Left lung (tissue), 10 donors: ENCODE results near the gene ZNF610. TPM values are rescaled to one million over a fixed set of nuclear protein-coding genes. Genes with fewer than 3 reads are reported as not detected.
A peak's percentile ranks its signal among the peaks of the same experiment; 100 is the strongest.

Source experiments
- ATAC-seq: fragments of 200-7000 bp; cut with Tn5 transposase; one replicate; pipeline ENCODE4 v1.9.1; 2020; ENCODE audit warnings: moderate library complexity
- DNase-seq, 4 donors: peaks; one replicate each; pipeline ENCODE4 v3.0.0-alpha.2; 2013 to 2020
- H3K27ac ChIP-seq, 2 donors: fragments of 200-600 bp; sonication (generic) in 1 of 2; one replicate each; pipeline versions ENCODE4 v1.5.0 to v1.8.0; 2020 to 2021
- H3K27me3 ChIP-seq, 2 donors: fragments of 200-600 bp; sonication (generic) in 1 of 2; one replicate each; pipeline versions ENCODE4 v1.5.0 to v1.8.0; 2020 to 2021
- H3K36me3 ChIP-seq, 2 donors: fragments of 200-600 bp; sonication (generic) in 1 of 2; one replicate each; pipeline versions ENCODE4 v1.5.0 to v1.8.0; 2020 to 2021
- H3K4me1 ChIP-seq, 2 donors: fragments of 200-600 bp; one replicate each; pipeline ENCODE4 v1.8.0; 2021
- H3K4me3 ChIP-seq, 2 donors: fragments of 200-600 bp; sonication (generic) in 1 of 2; one replicate each; pipeline versions ENCODE4 v1.5.0 to v1.8.0; 2020 to 2021; ENCODE audit warnings: mild to moderate bottlenecking in 1 of 2
- H3K9me3 ChIP-seq, 2 donors: fragments of 200-600 bp; sonication (generic) in 1 of 2; one replicate each; pipeline versions ENCODE4 v1.5.0 to v1.8.0; 2020 to 2021
- intact Hi-C, 2 donors: fragments of 100-400 bp; cut with DNase I; formaldehyde crosslinking; loops; one replicate each; pipeline versions ENCODE4 v1.11.2 to v1.14.2; 2022
- polyA plus RNA-seq, 6 donors: library from polyadenylated mRNA; unstranded; fragments of 120-200 nt; gene quantifications; one replicate each; pipeline ENCODE4 v1.2.1, GENCODE V29; 2013; ENCODE audit not compliant: insufficient read length in 6 of 6
- total RNA-seq, 2 donors: library from RNA; stranded (reverse); fragmentation: NEBNext Ultra II Directional; extraction: Animal tissue kit (Norgen Biotek cat#: 25700); gene quantifications; one replicate each; pipeline ENCODE4 v1.2.1, GENCODE V29; 2021
- TF ChIP-seq, protein P1 (sequence below), 2 donors: fragments of 200-600 bp; sonication (generic) in 1 of 2; IDR thresholded peaks; one replicate each; pipeline versions ENCODE4 v1.5.0 to v1.8.0; 2021; ENCODE audit warnings: antibody characterized with exemption in 2 of 2
- donor health status: DM: no; HTN: yes; CAD: no.
- donor health status: DM: no; HTN: no; CAD: no.

Gene ZNF610
- total and polyA plus RNA-seq, 8 donors: 2.1 to 13.9 (median 11.4) TPM

DNA sequence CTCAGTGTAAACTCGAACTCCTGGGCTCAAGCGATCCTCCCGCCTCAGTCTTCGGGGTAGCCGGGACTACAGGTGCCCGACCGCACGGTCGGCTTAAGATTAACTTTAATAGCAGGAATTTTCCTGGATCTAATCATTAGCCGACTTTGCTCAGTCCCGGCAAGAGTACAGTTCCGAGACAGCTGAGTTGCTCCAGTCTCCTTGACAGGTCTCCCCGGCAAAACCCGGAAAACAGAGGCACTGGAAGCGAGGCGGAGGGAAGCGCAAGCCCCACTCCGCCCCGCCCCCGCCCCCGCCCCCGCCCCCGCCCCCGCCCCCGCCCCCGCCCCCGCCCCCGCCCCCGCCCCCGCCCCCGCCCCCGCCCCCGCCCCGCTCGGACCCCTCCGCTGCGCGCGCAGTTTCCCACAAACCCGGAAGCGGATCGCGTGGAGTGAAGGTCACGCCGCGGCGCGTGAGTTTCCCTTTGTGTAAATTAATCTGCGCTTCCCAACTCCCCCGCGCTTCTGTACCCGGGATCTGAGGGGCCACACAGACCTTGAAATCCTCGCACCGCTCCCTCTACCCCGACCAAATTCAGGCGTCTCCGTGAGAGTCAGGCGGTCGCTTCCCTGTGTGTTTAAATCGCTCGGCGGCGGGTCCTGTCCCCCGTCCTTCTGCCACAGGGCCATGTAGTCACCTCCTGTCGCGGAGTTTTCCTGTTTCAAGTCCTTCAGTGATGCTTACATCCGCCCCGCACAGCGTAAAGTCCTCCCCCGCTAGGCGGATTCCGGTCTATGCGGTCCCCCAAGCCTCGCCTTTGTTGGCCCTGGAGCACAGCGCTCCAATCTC, 39.1 kb upstream of the ZNF610 start, which contains the start of gene ZNF480:
TSS of gene ZNF480 (plus strand) at position 397 of the 828 bp plus-strand sequence. CDS start 3,244 bp downstream, outside the sequence.
- peak; percentile 92 for ATAC-seq
- TF ChIP-seq, protein P1, sequence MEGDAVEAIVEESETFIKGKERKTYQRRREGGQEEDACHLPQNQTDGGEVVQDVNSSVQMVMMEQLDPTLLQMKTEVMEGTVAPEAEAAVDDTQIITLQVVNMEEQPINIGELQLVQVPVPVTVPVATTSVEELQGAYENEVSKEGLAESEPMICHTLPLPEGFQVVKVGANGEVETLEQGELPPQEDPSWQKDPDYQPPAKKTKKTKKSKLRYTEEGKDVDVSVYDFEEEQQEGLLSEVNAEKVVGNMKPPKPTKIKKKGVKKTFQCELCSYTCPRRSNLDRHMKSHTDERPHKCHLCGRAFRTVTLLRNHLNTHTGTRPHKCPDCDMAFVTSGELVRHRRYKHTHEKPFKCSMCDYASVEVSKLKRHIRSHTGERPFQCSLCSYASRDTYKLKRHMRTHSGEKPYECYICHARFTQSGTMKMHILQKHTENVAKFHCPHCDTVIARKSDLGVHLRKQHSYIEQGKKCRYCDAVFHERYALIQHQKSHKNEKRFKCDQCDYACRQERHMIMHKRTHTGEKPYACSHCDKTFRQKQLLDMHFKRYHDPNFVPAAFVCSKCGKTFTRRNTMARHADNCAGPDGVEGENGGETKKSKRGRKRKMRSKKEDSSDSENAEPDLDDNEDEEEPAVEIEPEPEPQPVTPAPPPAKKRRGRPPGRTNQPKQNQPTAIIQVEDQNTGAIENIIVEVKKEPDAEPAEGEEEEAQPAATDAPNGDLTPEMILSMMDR (IDR thresholded peaks at IDR 0.05): no peak
- Histone ChIP-seq H3K27ac (peak within 1 kb of the TSS; percentile 82 to 88), H3K4me1 (peaks cover 3 to 17% of the 10 kb centered on the region in 2 donors), H3K36me3 (peaks cover 0 to 28% of the 10 kb centered on the region in 2 donors), H3K27me3 (no peaks in the 10 kb centered on the region), H3K4me3 (peak within 1 kb of the TSS; percentile 62 to 77), H3K9me3 (peaks cover 0 to 38% of the 10 kb centered on the region in 2 donors)
- intact Hi-C loops: no loop called here
- peak; percentile 71 to 94 (median 86) for DNase-seq

DNA sequence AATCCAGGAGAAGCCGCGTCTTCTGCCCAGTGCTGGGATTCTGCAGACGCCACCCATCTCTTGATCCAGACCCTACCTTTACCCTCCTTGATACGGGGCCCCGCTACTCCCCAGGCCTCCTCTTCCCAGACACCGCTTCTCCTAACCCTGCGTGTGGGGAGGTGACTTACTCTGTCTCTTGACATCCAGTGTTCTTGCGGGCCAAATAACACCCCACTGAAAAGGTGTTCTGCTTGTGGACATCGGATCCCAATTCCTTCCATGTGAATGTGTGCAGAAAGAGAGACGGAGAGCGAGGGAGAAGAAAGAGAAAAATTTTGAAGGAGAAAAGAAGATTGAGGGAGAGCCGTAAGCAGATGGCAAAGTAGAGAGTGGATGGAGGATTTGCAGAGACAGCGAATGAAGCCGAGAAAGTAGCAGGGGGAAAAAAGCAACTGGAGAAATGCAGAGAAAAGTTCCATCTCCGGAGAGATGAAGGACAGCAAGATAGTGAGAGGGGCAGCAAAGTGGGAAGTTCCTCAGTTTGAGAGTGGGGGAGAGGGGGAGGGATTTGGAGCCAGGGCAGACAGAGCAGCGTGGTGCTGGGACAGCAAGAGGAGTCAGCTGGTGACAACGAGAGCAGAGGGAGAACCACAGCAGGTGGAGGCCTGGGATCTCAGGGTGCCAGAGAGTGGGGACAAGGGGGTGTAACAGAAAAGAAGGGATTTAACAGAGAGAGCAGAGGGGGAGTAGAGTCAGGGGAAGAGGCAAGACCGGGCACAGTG, 38.3 kb upstream of the ZNF610 start:
- Histone ChIP-seq H3K36me3 (peaks cover 0 to 36% of the 10 kb centered on the region in 2 donors), H3K9me3 (peaks cover 0 to 39% of the 10 kb centered on the region in 2 donors), H3K27me3 (no peaks in the 10 kb centered on the region), H3K4me3 (peak overlapping the region; percentile 62 to 77), H3K27ac (peak overlapping the region; percentile 82 to 88), H3K4me1 (peaks cover 3 to 17% of the 10 kb centered on the region in 2 donors)
- TF ChIP-seq, protein P1 (IDR thresholded peaks at IDR 0.05): no peak
- ATAC-seq (peak; percentile 2), DNase-seq (peak in 1 of 4 donors; percentile 3)
- intact Hi-C loops: no loop called here

DNA sequence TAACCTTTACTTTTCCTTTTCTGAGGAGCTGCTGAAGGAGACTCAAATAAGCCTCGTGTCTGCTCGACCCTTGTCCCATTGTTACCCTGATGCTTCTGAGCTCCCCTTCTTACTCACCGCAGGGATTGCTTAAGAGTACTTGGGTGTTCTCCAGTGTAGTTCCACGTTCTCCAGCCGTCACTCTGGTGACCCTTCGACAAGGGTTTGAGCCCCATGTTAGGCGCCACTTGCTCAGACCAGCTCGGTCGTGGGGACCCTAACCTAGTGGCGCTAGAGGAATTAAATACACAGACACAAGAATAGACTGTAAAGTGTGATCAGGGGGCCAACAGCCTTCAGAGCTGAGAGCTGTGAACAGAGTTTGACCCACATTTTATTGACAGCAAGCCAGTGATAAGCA, 28.8 kb upstream of the ZNF610 start:
- no peak for ATAC-seq
- intact Hi-C loops: no loop called here
- H3K27me3 ChIP-seq: no peaks in the 10 kb centered on the region
- H3K9me3 ChIP-seq: peaks cover 5 to 99% of the 10 kb centered on the region in 2 donors
- peaks cover 0 to 99% of the 10 kb centered on the region in 2 donors for H3K36me3 ChIP-seq
- no peaks in the 10 kb centered on the region for H3K4me1 ChIP-seq
- H3K27ac ChIP-seq: no peak overlapping the region
- TF ChIP-seq, protein P1 (IDR thresholded peaks at IDR 0.05): no peak
- no peak overlapping the region for H3K4me3 ChIP-seq
- DNase-seq: no peak

DNA sequence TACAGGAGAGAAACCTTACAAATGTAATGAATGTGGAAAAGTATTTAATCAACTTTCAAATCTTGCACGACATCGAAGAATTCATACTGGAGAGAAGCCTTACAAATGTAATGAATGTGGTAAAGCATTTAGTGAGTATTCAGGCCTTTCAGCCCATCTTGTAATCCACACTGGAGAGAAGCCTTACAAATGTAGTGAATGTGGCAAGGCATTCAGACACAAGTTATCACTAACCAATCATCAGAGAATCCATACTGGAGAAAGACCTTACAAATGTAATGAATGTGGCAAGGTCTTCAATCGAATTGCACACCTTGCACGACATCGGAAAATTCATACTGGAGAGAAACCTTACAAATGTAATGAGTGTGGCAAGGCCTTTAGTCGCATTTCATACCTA, 13.6 kb upstream of the ZNF610 start:
- no peak for DNase-seq
- no peak overlapping the region for H3K4me3 ChIP-seq
- peaks cover 38 to 100% of the 10 kb centered on the region in 2 donors for H3K9me3 ChIP-seq
- H3K27ac ChIP-seq: no peak overlapping the region
- no peaks in the 10 kb centered on the region for H3K4me1 ChIP-seq
- no peak for ATAC-seq
- TF ChIP-seq, protein P1 (IDR thresholded peaks at IDR 0.05): no peak
- peaks cover 10 to 60% of the 10 kb centered on the region in 2 donors for H3K36me3 ChIP-seq
- intact Hi-C loops: no loop called here
- no peaks in the 10 kb centered on the region for H3K27me3 ChIP-seq

DNA sequence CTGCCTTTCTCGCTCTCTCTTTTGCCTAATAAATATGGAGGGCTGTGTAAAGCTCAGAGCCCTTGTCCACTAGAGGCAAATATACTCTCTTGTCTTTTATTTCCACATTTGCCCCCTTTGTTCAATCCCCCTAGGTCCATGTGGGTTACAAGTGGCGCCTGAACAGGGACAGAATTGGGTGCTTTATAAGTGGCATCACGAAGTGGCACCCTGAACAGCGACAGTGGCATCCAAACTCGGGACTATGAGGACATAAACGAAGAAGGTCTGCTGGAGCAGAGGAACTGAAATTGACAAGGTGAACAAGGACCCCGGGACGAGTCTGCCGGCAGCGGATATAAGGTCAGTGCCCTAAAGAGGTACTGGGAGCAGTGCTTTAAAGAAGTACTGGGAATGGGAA, 4.3 kb upstream of the ZNF610 start:
- H3K36me3 ChIP-seq: no peaks in the 10 kb centered on the region
- no peak overlapping the region for H3K27ac ChIP-seq
- H3K4me1 ChIP-seq: peaks cover 0 to 1% of the 10 kb centered on the region in 2 donors
- intact Hi-C loops: no loop called here
- TF ChIP-seq, protein P1 (IDR thresholded peaks at IDR 0.05): no peak
- no peaks in the 10 kb centered on the region for H3K27me3 ChIP-seq
- H3K4me3 ChIP-seq: no peak overlapping the region
- H3K9me3 ChIP-seq: peaks cover 0 to 91% of the 10 kb centered on the region in 2 donors
- ATAC-seq: no peak
- DNase-seq: no peak
